IPS-NIHi7 (cell line): ENCODE measurements around the gene USP17L11.
"Not testable (repeated sequence)": the region's sequence is repeated elsewhere in the genome, so short reads cannot be mapped to it uniquely, and the experiment has no call there.

Experiments
- DNase-seq: peaks from one replicate; pipeline ENCODE4 v3.0.0; 2012; ENCODE audit warnings: mixed read lengths; ENCODE audit errors: extremely low spot score

USP17L11 gene

GRCh38 chr4:9215105-9215504 lies at the start of gene USP17L11:
USP17L11 (plus strand) TSS chr4:9215405; CDS start chr4:9215405, 0 bp downstream.
- not testable (repeated sequence) for DNase-seq

GRCh38 chr4:9165990-9166389 lies 49.2 kb upstream of the USP17L11 start:
- DNase-seq: not testable (repeated sequence)

- DNase-seq: not testable (repeated sequence)
These were observed 45.3 kb upstream of the USP17L11 start, which contains the start of gene FAM90A26 for GRCh38 chr4:9169791-9170459. FAM90A26 (plus strand) TSS chr4:9170409; CDS start chr4:9173173, 2,764 bp downstream.

GRCh38 chr4:9210357-9210756 lies 4.8 kb upstream of the USP17L11 start, which contains the start of gene USP17L10:
USP17L10 (plus strand) TSS chr4:9210657; CDS start chr4:9210657, 0 bp downstream.
- not testable (repeated sequence) for DNase-seq

- not testable (repeated sequence) for DNase-seq
These were observed 504 bp upstream of the USP17L11 start for GRCh38 chr4:9214701-9215100.

- DNase-seq: not testable (repeated sequence)
These were observed 4.6 kb downstream of the USP17L11 start, which contains the start of gene USP17L12 for GRCh38 chr4:9219852-9220251. USP17L12 (plus strand) TSS chr4:9220152; CDS start chr4:9220152, 0 bp downstream.

- DNase-seq: not testable (repeated sequence)
These were observed 9.4 kb downstream of the USP17L11 start, which contains the start of gene USP17L13 for GRCh38 chr4:9224596-9224995. USP17L13 (plus strand) TSS chr4:9224896; CDS start chr4:9224896, 0 bp downstream.

- not testable (repeated sequence) for DNase-seq
These were observed 15.0 kb downstream of the USP17L11 start for GRCh38 chr4:9230249-9230648.

- not testable (repeated sequence) for DNase-seq
These were observed 18.9 kb downstream of the USP17L11 start, which contains the start of gene USP17L15 for GRCh38 chr4:9234085-9234484. USP17L15 (plus strand) TSS chr4:9234385; CDS start chr4:9234385, 0 bp downstream.

- DNase-seq: not testable (repeated sequence)
These were observed 23.3 kb downstream of the USP17L11 start for GRCh38 chr4:9238461-9238860.

GRCh38 chr4:9243579-9243978 lies 28.4 kb downstream of the USP17L11 start, which contains the start of gene USP17L17:
USP17L17 (plus strand) TSS chr4:9243879; CDS start chr4:9243879, 0 bp downstream.
- not testable (repeated sequence) for DNase-seq

GRCh38 chr4:9247953-9248680 lies 32.9 kb downstream of the USP17L11 start, which contains the start of gene USP17L18:
USP17L18 (plus strand) TSS chr4:9248630; CDS start chr4:9248630, 0 bp downstream.
- not testable (repeated sequence) for DNase-seq

- not testable (repeated sequence) for DNase-seq
These were observed 37.9 kb downstream of the USP17L11 start, which contains the start of gene USP17L19 for GRCh38 chr4:9253078-9253477. USP17L19 (plus strand) TSS chr4:9253378; CDS start chr4:9253378, 0 bp downstream.

- not testable (repeated sequence) for DNase-seq
These were observed 42.6 kb downstream of the USP17L11 start, which contains the start of gene USP17L20 for GRCh38 chr4:9257824-9258223. USP17L20 (plus strand) TSS chr4:9258124; CDS start chr4:9258124, 0 bp downstream.

GRCh38 chr4:9262572-9262971 lies 47.4 kb downstream of the USP17L11 start, which contains the start of gene USP17L21:
USP17L21 (plus strand) TSS chr4:9262872; CDS start chr4:9262872, 0 bp downstream.
- DNase-seq: not testable (repeated sequence)
